Psoas muscle (tissue), 8 donors: ENCODE measurements around the gene MAPK4. TPM values are rescaled to one million over a fixed set of nuclear protein-coding genes. Genes with fewer than 3 reads are reported as not detected.
"Not testable (repeated sequence)": the region's sequence is repeated elsewhere in the genome, so short reads cannot be mapped to it uniquely, and the experiment has no call there.

Source experiments
- ATAC-seq, 4 donors: fragments of 200-7000 bp; cut with Tn5 transposase; one replicate each; pipeline ENCODE4 v1.9.1; 2020; ENCODE audit warnings: moderate library complexity in 3 of 4, mild to moderate bottlenecking in 2 of 4
- DNase-seq, 2 donors: peaks; one replicate each; pipeline ENCODE4 v3.0.0-alpha.2; 2020
- H3K27ac ChIP-seq: fragments of 200-600 bp; one replicate; pipeline ENCODE4 v1.8.0; 2022
- H3K27me3 ChIP-seq, 3 donors: fragments of 200-600 bp in 1 of 3; one replicate each; pipeline versions ENCODE4 v1.6.1 to v1.8.0; 2013 to 2022; ENCODE audit warnings: low read length in 2 of 3, mild to moderate bottlenecking in 2 of 3, moderate library complexity in 1 of 3; ENCODE audit not compliant: insufficient read depth in 3 of 3
- H3K36me3 ChIP-seq, 2 donors: fragments of 200-600 bp in 1 of 2; one replicate each; pipeline versions ENCODE4 v1.6.1 to v1.8.0; 2013 to 2022; ENCODE audit warnings: low read depth in 1 of 2, mild to moderate bottlenecking in 1 of 2, moderate library complexity in 1 of 2; ENCODE audit not compliant: insufficient read depth in 1 of 2
- H3K4me1 ChIP-seq: fragments of 200-600 bp; one replicate; pipeline ENCODE4 v1.8.0; 2022
- H3K4me3 ChIP-seq: fragments of 200-600 bp; one replicate; pipeline ENCODE4 v1.8.0; 2022; ENCODE audit warnings: mild to moderate bottlenecking
- H3K9me3 ChIP-seq: fragments of 200-600 bp; one replicate; pipeline ENCODE4 v1.8.0; 2022
- WGBS, 3 donors: extraction: QIAGEN DNeasy Blood & Tissue Kit; methylation state at CpG; one replicate each; pipeline versions ENCODE4 v1.1.6 to v1.1.7; 2013; 5-methylcytosine and 5-hydroxymethylcytosine counted together
- intact Hi-C, 2 donors: fragments of 100-400 bp; cut with DNase I; formaldehyde crosslinking; loops; one replicate each; pipeline versions ENCODE4 v1.11.0 to v1.14.2; 2022
- polyA plus RNA-seq, 3 donors: library from polyadenylated mRNA; stranded (reverse); fragments of 200-250 nt; gene quantifications; one replicate each; pipeline ENCODE4 v1.2.3, GENCODE V29; 2013
- total RNA-seq, 4 donors: library from RNA; stranded (reverse); fragmentation: NEBNext Ultra II Directional in 2 of 4; extraction: Animal tissue kit (Norgen Biotek cat#: 25700) in 2 of 4; gene quantifications; one replicate each; pipeline versions ENCODE4 v1.2.1 to v1.2.4, GENCODE V29; 2021 to 2023
- TF ChIP-seq, protein P1 (sequence below): fragments of 200-600 bp; IDR thresholded peaks from one replicate; pipeline ENCODE4 v1.8.0; 2022; ENCODE audit warnings: antibody characterized with exemption
- donor health status: healthy with polysubstance abuse.
- donor health status: DM: no; HTN: no; CAD: no; lungs with moderate emphysema.
- donor health status: Bipolar disorder and iron deficiency.
- donor health status: healthy.
- donor health status: DM: yes; HTN: yes; CAD: no.
- donor health status: DM: no; HTN: no; CAD: no.
- donor health status: DM: no; HTN: no; CAD: no.
- donor health status: DM: yes; HTN: yes; CAD: no.

MAPK4 gene
- total and polyA plus RNA-seq, 7 donors = 0.36 to 1.8 (median 0.68) TPM

DNA sequence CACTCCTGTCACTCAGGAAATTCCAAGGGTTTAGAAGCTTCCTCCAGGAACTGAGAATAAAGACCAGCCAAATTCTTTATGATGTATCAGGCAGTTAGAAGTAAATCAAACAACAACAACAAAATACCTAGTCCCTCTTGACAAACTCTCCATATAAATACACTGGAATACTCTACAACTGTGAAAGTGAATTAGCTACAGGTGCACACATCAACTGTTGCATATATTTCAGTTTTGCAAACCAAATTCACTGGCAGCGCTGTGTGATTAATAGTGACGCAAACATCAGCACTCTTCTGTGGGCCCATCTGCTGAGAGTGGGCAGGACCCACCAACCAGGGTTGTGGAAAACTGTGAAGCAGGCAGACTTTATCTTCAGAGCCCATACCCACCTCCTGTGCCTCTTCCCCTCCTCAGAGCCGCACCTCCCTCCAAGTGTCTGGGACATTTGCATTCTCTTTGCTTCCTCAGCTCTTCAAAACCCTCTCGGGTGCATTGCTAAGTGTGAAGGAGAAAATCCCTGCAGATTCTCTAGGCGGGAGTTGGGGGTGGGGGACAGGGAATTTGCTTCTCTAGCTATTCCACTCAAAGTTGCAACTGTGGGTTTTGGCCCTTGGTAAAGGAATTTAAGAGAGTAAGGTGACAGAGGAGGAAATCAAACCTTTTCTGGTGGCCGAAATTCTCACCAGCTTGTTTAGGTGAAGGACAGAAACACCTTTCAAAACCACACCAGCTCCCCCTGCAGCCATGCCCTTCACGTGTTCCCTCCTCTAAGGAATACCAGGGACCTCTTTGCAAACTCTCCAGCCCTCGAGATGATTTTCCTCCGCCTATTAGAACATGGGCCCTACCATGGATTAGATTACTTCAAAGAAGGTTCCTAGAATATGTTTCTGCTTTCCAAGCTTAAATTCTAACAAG lies 140.6 kb downstream of the MAPK4 start:
- TF ChIP-seq, protein P1, sequence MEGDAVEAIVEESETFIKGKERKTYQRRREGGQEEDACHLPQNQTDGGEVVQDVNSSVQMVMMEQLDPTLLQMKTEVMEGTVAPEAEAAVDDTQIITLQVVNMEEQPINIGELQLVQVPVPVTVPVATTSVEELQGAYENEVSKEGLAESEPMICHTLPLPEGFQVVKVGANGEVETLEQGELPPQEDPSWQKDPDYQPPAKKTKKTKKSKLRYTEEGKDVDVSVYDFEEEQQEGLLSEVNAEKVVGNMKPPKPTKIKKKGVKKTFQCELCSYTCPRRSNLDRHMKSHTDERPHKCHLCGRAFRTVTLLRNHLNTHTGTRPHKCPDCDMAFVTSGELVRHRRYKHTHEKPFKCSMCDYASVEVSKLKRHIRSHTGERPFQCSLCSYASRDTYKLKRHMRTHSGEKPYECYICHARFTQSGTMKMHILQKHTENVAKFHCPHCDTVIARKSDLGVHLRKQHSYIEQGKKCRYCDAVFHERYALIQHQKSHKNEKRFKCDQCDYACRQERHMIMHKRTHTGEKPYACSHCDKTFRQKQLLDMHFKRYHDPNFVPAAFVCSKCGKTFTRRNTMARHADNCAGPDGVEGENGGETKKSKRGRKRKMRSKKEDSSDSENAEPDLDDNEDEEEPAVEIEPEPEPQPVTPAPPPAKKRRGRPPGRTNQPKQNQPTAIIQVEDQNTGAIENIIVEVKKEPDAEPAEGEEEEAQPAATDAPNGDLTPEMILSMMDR = no peak
- no peaks in the 10 kb centered on the region for H3K27me3 ChIP-seq
- ATAC-seq (no peak), DNase-seq (no peak)
- H3K4me3 ChIP-seq = no peak overlapping the region
- no peaks in the 10 kb centered on the region for H3K9me3 ChIP-seq
- H3K36me3 ChIP-seq = no peaks in the 10 kb centered on the region
- intact Hi-C loops = no loop called here
- no peaks in the 10 kb centered on the region for H3K4me1 ChIP-seq
- 75 to 81% (median 80%) methylated on average over 9 of the region's 9 CpGs for WGBS, 3 donors
- H3K27ac ChIP-seq = no peak overlapping the region

DNA sequence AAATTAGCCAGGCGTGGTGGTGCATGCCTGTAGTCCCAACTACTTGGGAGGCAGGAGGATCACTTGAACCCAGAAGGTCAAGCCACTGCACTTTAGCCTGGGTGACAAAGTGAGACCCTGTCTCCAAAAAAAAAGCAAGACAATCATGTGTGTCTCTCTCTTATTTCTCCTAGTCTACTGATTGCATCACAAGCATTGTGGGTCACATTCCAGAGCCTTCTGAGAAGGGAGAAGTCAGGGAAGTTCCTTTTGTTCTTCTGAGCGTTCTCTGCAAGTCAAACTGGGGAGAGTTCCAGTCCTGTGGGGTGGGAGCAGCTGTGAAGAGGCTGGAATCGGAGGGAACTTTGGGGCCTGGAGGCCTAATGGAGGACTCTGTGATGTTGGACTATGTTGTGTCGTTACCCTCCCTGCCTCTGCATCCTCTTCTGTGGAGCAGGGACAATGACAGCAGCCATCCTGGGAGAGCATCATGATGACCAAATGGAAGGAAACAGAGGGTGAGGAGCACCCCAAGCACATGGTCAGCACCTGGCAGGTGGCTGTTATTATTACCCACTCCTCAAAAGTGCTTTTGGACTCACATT lies 144.6 kb downstream of the MAPK4 start:
- TF ChIP-seq, protein P1 = no peak
- Histone ChIP-seq H3K9me3 (no peaks in the 10 kb centered on the region), H3K4me1 (no peaks in the 10 kb centered on the region), H3K36me3 (no peaks in the 10 kb centered on the region), H3K27ac (no peak overlapping the region), H3K27me3 (no peaks in the 10 kb centered on the region), H3K4me3 (no peak overlapping the region)
- intact Hi-C loops = no loop called here
- ATAC-seq (no peak), DNase-seq (no peak)
- WGBS, 3 donors = 89 to 90% (median 89%) methylated on average over 4 of the region's 4 CpGs

DNA sequence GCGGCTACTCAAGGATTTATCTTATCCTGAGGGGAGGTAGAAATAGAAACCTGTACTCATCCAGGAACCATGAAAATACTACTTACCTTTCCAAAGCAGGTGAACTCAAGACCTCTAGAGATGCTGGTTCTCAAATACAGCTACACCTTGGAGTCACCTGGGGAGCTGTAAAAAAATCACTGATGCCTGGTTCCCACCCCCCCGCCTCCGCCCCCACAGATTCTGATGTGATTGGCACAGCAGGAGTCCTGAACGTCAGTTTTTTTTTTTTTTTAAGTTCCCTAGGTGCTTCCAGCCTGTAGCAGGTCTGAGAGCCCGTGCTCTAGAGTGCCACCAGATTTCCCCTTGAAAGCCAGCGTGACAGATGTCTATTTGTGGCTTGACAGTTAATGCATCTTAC lies 146.3 kb downstream of the MAPK4 start:
- 79 to 86% (median 85%) methylated on average over 6 of the region's 6 CpGs for WGBS, 3 donors
- no peaks in the 10 kb centered on the region for H3K27me3 ChIP-seq

DNA sequence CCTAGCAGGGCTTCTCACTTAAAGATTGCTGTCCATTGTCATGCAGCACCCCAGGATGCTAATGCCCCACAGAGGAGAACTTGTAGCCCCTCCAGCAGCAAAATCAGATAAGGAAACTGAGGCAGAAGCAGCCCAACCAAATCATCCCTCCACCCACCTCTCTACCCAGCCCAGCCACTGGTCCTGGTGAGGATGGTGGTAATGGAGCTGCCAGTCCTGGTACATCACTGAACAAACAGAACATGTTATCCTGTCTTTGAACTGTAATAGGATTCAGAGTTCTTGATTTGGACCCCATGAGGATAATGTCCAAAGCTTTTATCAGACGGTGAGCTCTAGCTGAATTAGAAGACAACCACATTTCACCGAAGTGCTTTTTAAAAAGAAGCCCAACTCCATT lies 146.8 kb downstream of the MAPK4 start:
- TF ChIP-seq, protein P1 = no peak
- ATAC-seq (no peak), DNase-seq (no peak)
- Histone ChIP-seq H3K4me3 (no peak overlapping the region), H3K36me3 (no peaks in the 10 kb centered on the region), H3K27ac (no peak overlapping the region), H3K27me3 (no peaks in the 10 kb centered on the region), H3K4me1 (no peaks in the 10 kb centered on the region), H3K9me3 (no peaks in the 10 kb centered on the region)
- intact Hi-C loops = no loop called here
- 79 to 87% (median 87%) methylated on average over 2 of the region's 2 CpGs for WGBS, 3 donors

More for the DNA sequence above, 146.3 kb downstream of the MAPK4 start:
- Histone ChIP-seq H3K27ac (no peak overlapping the region), H3K36me3 (no peaks in the 10 kb centered on the region), H3K4me1 (no peaks in the 10 kb centered on the region), H3K9me3 (no peaks in the 10 kb centered on the region), H3K4me3 (no peak overlapping the region)
- DNase-seq (no peak), ATAC-seq (no peak)
- intact Hi-C loops = no loop called here
- TF ChIP-seq, protein P1 = no peak

DNA sequence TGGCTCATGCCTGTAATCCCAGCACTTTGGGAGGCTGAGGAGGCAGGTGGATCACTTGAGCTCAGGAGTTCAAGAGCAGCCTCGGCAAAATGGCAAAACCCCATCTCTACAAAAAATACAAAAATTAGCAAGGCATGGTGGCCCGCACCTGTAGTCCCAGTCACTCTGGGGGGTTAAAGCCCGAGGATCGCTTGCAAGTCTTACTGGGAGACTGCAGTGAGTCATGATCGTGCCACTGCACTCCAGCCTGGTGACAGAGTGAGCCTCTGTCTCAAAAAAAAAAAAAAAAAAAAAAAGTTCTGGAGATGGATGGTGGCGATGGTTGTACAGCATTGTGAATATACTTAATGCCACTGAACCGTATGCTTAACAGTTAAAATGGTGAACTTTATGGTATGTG lies 147.4 kb downstream of the MAPK4 start:
- H3K9me3 ChIP-seq, H3K36me3 ChIP-seq, H3K4me1 ChIP-seq, ATAC-seq, H3K27ac ChIP-seq, intact Hi-C loops, DNase-seq, H3K27me3 ChIP-seq, H3K4me3 ChIP-seq: not testable (repeated sequence)
- 81 to 92% (median 86%) methylated on average over 7 of the region's 7 CpGs for WGBS, 3 donors
